ENCODE measurements around the gene UVSSA. TPM values are rescaled to one million over a fixed set of nuclear protein-coding genes. Genes with fewer than 3 reads are reported as not detected.
A peak's percentile ranks its signal among the peaks of the same experiment; 100 is the strongest.

The UVSSA gene
- total RNA-seq, 2 donors from 2014 or later: 50.4 to 61.6 TPM

DNA sequence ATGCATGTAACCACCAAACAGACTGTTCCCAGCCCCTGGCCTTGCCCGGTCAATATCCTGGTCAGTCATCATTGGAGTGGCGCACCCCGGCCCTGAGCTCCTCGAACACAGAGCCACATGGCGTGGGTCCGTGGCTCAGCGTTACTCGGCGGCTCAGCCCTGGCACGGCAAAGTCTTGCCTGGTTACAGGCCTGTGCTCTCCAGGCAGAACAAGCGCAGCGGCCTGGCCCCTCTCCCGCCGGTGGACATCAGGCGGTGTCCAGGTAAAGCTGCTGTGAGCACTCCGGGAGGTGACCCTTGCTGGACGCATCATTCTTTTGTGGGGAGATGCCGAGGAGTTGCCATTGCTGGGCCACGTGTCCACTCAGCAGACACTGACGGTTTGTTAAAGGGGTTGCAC lies 6.1 kb upstream of the UVSSA start:
- 97 to 98% methylated on average over 18 to 20 of the region's 20 CpGs for WGBS, 2 experiments (ENCODE audit: insufficient coverage in 1 of 2, insufficient read length in 1 of 2)
- Mint-ChIP-seq H3K36me3 (ENCODE audit: low read depth) (peaks cover 53% of the 10 kb centered on the region), H3K27me3 (ENCODE audit: insufficient read depth) (peaks cover 1% of the 10 kb centered on the region), H3K27ac (no peak overlapping the region), H3K4me3 (no peak overlapping the region), H3K4me1 (peaks cover 11% of the 10 kb centered on the region), H3K9me3 (no peaks in the 10 kb centered on the region)
- no peak for DNase-seq
- TF ChIP-seq, protein P1, sequence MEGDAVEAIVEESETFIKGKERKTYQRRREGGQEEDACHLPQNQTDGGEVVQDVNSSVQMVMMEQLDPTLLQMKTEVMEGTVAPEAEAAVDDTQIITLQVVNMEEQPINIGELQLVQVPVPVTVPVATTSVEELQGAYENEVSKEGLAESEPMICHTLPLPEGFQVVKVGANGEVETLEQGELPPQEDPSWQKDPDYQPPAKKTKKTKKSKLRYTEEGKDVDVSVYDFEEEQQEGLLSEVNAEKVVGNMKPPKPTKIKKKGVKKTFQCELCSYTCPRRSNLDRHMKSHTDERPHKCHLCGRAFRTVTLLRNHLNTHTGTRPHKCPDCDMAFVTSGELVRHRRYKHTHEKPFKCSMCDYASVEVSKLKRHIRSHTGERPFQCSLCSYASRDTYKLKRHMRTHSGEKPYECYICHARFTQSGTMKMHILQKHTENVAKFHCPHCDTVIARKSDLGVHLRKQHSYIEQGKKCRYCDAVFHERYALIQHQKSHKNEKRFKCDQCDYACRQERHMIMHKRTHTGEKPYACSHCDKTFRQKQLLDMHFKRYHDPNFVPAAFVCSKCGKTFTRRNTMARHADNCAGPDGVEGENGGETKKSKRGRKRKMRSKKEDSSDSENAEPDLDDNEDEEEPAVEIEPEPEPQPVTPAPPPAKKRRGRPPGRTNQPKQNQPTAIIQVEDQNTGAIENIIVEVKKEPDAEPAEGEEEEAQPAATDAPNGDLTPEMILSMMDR (conservative IDR thresholded peaks at IDR 0.05): no peak
- Histone ChIP-seq H3K4me1 (ENCODE audit: control insufficient read depth, insufficient read depth, low read length) (no peaks in the 10 kb centered on the region), H3K27me3 (ENCODE audit: control insufficient read depth, insufficient read depth, low read length, poor library complexity, severe bottlenecking) (no peaks in the 10 kb centered on the region), H3K9me3 (ENCODE audit: control insufficient read depth, low read length) (no peaks in the 10 kb centered on the region), H3K27ac (ENCODE audit: low read depth, low read length) (no peak overlapping the region), H3K4me3 (ENCODE audit: low read length) (no peak overlapping the region), H3K36me3 (ENCODE audit: control insufficient read depth, insufficient read depth, low read length) (peaks cover 42% of the 10 kb centered on the region), H3K9ac (ENCODE audit: extremely low read depth, low read length, poor library complexity, severe bottlenecking) (no peak overlapping the region)

DNA sequence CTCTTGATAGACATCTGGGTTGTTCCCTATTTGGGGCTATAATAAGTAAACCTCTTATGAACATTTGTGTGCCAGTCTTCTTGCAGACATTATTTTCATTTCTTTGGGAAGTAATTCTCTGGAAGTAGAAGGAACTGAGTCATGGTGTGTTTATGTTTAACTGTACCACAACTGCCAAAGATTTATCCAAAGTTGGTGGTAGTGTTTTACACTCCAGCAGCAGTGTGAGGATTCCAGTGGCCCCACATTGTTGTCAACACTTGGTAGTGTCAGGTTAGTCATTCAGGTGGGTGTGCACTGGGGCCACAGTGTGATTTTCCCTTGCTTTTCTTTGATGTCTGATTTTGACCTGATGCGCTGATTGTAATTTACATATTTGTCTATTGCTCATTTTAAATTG lies 5.0 kb upstream of the UVSSA start:
- no peaks in the 10 kb centered on the region for H3K9me3 ChIP-seq (ENCODE audit: control insufficient read depth, low read length)
- no peaks in the 10 kb centered on the region for H3K4me1 ChIP-seq (ENCODE audit: control insufficient read depth, insufficient read depth, low read length)
- H3K27me3 Mint-ChIP-seq (ENCODE audit: insufficient read depth): peaks cover 1% of the 10 kb centered on the region
- TF ChIP-seq, protein P1 (conservative IDR thresholded peaks at IDR 0.05): no peak
- no peak for DNase-seq
- no peak overlapping the region for H3K4me3 Mint-ChIP-seq
- peaks cover 32% of the 10 kb centered on the region for H3K36me3 ChIP-seq (ENCODE audit: control insufficient read depth, insufficient read depth, low read length)
- no peak overlapping the region for H3K4me3 ChIP-seq (ENCODE audit: low read length)
- H3K4me1 Mint-ChIP-seq: peaks cover 11% of the 10 kb centered on the region
- WGBS, 2 experiments (ENCODE audit: insufficient coverage in 1 of 2, insufficient read length in 1 of 2): 83% methylated on average over 1 of the region's 1 CpG; no CpG with 5 or more reads in 1 of the 2 experiments
- H3K9me3 Mint-ChIP-seq: no peaks in the 10 kb centered on the region
- H3K9ac ChIP-seq (ENCODE audit: extremely low read depth, low read length, poor library complexity, severe bottlenecking): no peak overlapping the region
- peaks cover 42% of the 10 kb centered on the region for H3K36me3 Mint-ChIP-seq (ENCODE audit: low read depth)
- H3K27me3 ChIP-seq (ENCODE audit: control insufficient read depth, insufficient read depth, low read length, poor library complexity, severe bottlenecking): no peaks in the 10 kb centered on the region
- H3K27ac Mint-ChIP-seq: no peak overlapping the region
- H3K27ac ChIP-seq (ENCODE audit: low read depth, low read length): no peak overlapping the region

DNA sequence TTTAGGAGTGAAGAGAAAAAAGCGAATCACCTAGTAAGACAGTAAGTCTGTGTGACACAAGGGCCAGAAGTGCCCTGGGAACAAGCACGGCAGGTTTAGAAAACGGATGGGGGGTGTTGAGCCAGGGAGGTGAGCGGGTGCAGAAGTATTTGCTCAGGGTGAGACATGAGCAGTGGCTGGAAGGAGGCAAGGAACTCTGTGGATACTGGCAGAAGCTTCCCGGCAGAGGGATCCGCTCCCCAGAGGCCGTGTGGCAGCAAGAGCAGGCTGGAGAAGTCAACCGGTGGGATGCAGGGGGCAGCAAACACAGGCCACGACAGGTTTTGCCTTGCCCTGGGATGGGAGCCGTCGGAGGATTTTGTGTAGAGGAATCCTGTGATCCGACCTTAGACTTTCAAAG lies 2.3 kb upstream of the UVSSA start:
- WGBS, 2 experiments (ENCODE audit: insufficient coverage in 1 of 2, insufficient read length in 1 of 2): 87% methylated on average over 11 to 12 of the region's 12 CpGs

More for the DNA sequence above, 2.3 kb upstream of the UVSSA start:
- DNase-seq: no peak
- H3K9me3 Mint-ChIP-seq: no peaks in the 10 kb centered on the region
- Histone ChIP-seq H3K9me3 (ENCODE audit: control insufficient read depth, low read length) (no peaks in the 10 kb centered on the region), H3K27me3 (ENCODE audit: control insufficient read depth, insufficient read depth, low read length, poor library complexity, severe bottlenecking) (no peaks in the 10 kb centered on the region), H3K27ac (ENCODE audit: low read depth, low read length) (no peak overlapping the region), H3K4me3 (ENCODE audit: low read length) (peak overlapping the region; percentile 91), H3K9ac (ENCODE audit: extremely low read depth, low read length, poor library complexity, severe bottlenecking) (no peak overlapping the region), H3K36me3 (ENCODE audit: control insufficient read depth, insufficient read depth, low read length) (peaks cover 20% of the 10 kb centered on the region), H3K4me1 (ENCODE audit: control insufficient read depth, insufficient read depth, low read length) (no peaks in the 10 kb centered on the region)
- peaks cover 31% of the 10 kb centered on the region for H3K36me3 Mint-ChIP-seq (ENCODE audit: low read depth)
- H3K4me1 Mint-ChIP-seq: peaks cover 11% of the 10 kb centered on the region
- peaks cover 1% of the 10 kb centered on the region for H3K27me3 Mint-ChIP-seq (ENCODE audit: insufficient read depth)
- TF ChIP-seq, protein P1 (conservative IDR thresholded peaks at IDR 0.05): no peak
- peak overlapping the region; percentile 85 for H3K4me3 Mint-ChIP-seq
- peak overlapping the region; percentile 85 for H3K27ac Mint-ChIP-seq
